D341Med (cell line): ENCODE data around the gene TSC22D3.
"Not testable (repeated sequence)": the region's sequence is repeated elsewhere in the genome, so short reads cannot be mapped to it uniquely, and the experiment has no call there.

Experiments
- DNase-seq: peaks from one replicate; pipeline ENCODE4 v3.0.0; 2012; ENCODE audit warnings: low spot score

The TSC22D3 gene

DNA sequence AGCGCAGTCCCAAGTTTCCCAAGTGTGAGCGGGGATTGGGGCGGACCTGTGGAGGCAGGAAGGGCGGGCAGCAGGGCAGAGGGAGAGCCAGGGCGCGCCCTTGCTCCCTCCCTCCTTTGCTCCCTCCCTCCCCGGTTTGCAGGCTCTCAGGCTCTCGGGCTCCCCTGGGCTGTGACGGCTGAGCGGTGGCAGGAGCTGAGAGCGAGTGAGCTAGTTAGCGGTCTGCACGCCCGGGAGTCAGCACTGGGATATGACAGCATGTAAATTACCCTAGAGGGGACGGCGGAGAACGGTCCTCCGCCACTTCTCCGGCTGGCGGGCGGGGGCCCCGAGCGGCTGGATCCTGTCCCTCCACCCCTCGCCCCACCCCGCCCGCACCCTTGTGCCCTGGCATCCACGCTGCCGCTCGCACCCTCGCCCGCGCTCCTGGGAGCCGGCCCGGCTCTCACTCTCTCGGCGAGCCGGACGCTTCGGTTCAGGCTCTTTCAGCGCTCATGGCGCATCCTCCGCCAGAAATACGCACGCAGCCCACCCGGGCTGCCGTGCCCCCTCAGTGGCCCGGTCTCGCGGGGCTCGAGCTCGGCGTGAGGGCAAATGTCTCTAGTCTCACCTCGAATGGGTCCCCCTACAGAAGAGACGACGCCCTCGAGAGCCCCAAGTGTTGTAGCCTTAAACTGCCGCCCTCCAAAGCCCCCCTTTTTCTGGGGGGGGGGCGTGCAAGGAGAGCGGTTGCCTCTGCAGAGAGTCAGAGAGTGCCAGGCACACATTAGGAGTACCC, at the start of gene TSC22D3:
TSC22D3 (minus strand) TSS at position 54 of the 778 bp plus-strand sequence. CDS start 368 bp downstream, outside the sequence.
- DNase-seq: peak; percentile 62

DNA sequence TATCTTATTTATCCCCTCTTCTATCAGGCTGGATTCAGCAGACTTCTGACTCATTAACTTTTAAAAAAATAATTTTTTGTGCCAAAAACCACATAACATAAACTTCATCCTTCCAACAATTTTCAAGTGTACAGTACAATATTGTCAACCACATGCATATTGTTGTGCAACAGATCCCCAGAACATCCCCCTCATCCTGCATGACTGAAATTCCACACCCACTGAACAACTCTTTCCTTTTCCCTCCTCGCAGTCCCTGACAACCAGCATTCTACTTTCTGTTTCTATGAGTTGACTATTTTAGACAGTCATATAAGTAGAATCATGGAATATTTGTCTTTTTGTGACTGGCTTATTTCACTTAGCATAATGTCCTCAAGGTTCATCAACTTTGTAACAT, 47.9 kb upstream of the TSC22D3 start:
- DNase-seq: no peak

DNA sequence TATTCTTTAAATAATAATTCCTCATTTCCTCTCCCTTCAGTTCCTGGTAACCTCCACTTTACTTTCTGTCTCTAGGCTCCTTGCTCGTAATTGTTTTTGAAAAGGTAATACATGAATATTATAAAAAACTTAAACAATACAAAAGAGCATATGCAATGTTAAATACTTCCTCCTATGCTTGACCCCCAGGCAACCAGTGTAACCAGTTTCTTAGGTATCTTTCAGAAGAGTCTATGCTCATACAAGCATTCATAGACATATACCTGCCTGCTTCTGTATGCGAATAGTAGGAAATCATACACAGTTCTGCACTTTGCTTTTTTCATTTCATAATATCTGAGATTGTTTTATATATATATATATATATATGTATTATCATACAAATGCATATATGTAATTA, 47.5 kb upstream of the TSC22D3 start:
- no peak for DNase-seq

DNA sequence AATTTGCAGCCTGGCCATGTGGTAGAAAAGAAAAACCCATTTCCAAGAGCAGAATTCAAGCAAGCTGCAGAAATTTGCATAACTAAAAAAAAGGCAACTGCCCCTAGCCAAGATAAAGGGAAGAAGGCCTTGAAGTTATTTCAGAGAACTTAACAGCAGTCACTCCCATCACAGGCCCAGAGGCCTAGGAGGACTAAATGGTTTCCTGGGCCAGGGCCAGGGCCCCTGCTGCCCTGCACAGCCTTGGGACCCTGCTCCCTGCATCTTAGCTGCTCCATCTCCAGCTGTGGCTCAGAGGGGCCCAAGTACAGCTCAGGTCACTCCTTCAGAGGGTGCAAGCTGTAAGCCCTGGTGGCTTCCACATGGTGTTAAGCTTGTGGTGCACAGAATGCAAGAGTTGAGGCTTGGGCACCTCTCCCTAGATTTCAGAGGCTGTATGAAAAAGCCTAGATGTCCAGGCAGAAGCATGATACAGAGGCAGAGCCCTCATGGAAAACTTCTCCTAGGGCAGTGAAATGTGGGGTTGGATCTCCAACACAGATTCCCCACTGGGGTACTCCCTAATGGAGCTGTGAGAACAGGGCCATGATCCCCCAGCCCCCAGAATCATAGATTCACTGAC, 43.4 kb upstream of the TSC22D3 start:
- no peak for DNase-seq

DNA sequence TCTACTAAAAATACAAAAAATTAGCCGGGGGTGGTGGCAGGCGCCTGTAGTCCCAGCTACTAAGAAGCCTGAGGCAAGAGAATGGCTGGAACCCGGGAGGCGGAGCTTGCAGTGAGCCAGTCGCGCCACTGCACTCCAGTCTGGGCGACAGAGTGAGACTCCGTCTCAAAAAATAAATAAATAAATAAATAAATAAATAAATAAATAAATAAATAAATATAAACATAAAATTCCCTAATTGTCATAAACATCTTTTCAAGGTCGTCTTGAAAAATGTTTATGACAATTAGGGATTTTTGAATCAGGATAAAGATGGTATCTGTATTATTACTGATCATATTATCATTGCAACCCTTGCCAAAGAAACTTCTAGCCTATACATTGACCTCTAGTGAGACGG, 34.5 kb upstream of the TSC22D3 start:
- DNase-seq: not testable (repeated sequence)

DNA sequence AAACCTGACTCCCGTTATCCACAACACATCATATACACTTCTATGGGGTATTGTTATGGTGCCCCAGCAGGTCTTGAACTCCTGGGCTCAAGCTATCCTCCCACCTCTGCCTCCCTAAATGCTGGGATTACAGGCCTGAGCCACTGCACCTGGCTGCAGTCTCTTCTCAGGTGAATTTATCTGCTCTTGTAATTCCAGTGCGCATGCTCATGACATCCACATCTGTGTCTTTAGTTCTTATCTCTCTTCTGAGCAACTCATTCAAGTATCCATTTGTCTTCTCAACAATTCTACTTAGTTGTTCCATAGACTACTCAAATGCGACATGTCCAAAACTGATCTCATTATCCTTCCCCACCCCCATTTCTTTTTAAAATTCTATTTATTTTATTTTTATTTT, 29.6 kb upstream of the TSC22D3 start:
- no peak for DNase-seq

DNA sequence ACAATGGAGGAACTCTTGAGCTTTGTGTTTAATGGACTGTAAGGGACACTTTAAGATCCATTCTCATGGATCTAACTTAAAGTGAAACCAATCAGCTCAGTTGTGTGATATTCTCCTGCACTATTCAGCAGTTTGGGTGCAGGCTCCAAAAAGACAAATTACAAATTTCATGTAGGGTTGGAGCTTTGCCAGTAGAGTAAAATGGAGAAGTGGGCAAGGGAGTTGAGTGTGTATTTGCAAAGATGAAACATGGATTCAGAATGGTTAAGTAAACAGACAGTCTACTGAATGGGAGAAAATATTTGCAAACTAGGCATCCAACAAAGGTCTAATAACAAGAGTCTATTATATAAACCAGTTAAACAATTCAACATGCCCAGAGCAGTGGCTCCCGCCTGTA, 28.8 kb upstream of the TSC22D3 start:
- no peak for DNase-seq

DNA sequence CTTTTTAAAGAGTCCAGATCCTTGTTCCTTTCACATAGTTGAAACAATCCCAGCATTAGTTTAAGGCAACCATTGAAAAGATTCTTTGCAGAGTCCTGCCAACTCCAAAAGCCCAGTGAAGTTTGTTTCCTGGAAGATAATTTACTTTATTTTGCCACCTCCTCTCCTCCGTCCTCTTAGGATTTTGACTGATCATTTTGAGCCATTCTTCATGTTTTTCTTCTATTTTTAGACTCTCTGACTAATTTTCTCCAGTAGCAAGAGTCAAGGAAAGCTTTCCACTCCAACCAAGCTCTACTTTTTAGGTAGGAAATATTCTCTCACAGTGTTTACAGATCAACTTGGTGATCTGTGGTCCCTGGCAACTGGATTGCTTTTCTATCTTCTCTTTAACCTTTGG, 12.2 kb upstream of the TSC22D3 start:
- DNase-seq: no peak

DNA sequence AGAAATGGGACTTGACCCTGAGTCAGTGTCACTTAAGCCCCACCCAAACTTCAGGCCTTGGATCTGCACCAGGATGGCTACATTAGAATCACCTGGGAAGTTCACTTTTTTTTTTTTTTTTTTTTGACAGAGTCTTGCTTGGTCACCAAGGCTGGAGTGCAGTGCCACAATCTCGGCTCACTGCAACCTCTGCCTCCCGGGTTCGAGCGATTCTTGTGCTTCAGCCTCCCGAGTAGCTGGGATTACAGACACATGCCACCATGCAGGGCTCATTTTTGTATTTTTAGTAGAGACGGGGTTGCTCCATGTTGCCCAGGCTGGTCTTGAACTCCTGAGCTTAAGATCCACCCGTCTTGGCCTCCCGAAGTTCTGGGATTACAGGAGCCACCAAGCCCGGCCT, 4.9 kb upstream of the TSC22D3 start:
- DNase-seq: no peak

DNA sequence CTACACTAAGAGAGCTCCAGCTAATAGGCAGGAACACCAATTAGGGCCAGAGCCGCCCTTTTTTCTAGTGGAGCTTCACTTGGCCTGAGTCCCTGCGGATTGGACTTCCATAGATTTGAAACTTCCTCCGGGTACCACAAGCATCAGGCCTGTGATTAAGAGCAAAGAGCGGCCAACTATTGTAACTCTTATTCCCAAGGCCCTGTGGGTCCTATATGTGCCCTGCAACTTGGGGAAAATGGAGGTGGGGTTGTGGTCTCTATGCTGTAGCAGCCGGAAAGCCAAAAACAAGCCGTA, 1.9 kb upstream of the TSC22D3 start, which contains the start of gene NCBP2L:
NCBP2L (plus strand) TSS at position 198 of the 297 bp plus-strand sequence. CDS start 16,488 bp downstream, outside the sequence.
- no peak for DNase-seq

DNA sequence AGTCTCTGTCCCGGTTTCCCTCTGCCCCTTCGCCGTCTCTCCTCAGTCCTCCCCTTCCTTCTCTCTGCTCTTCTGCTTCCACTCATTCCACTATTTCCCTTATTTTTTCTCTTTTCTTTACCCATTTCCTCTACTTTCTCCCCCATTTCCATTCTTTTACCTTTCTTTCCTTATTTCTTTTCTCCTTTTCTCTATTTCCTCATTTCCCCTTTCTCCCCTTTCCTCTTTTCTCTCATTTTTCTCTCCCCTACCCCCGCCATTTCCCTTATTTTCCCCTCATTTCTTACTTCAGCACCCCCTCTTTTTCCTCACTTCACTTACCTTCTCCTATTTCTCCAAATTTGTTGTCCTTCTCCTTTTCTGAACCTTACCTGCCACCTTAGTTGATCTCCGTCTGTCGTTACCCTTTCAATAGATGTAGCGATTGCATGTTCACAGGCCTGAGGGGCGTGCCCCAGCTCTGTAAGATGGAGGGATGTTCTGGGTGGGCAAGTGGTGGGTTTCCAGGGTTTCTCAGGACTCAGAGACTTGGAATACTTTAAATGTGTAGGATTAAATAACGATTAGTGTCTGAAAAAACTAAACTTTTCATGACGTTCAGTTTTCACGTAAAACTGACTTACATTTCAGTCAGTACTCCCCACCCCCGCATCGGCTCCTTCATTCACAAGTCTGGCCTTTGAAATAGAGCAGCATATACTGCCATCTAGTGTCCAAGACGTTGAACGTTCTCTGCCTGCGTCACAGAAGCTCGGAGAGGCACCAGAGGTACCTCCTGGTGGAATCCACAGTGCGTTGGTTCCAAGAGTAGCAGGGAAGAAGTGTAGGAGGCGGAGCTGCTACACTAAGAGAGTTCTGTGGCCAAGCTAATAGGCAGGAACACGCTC, 1.3 kb upstream of the TSC22D3 start:
- peak; percentile 68 for DNase-seq

DNA sequence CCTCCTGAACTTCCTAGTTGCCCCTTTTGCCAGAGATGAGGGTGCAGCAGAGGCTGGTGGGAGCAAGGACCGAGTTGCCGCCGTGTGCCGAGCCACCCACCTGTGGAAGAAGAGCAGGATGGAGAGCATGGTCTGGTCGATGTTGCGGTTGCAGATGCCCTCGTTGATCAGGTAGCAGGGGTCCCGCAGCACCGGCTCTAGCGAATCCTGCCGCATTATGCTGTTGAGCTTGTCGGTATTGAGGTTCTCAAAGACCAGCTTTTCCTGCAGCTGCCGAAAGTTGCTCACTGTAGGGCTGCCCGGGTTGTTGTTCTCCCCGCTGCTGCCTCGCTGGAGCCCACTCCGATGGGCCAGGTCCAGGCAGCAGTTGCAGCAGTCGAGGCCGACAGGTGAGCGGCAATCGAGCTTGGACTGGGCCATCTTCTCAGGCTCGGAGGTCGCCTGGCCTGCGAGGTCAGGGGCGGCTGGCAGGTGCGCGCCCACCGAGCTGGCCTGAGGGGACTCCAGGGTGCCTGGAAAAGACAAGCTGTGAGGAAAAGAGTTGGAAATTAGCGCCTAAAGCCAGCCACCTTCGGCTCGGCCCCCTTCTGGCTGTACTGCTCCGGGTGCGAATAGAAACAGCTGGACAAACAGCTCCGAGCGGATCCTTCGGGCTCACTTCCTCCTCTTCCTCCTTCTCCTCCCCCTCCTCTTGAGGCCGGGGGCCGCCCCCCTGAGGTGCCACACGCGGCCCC, 420 bp downstream of the TSC22D3 start:
- DNase-seq: peak; percentile 20

DNA sequence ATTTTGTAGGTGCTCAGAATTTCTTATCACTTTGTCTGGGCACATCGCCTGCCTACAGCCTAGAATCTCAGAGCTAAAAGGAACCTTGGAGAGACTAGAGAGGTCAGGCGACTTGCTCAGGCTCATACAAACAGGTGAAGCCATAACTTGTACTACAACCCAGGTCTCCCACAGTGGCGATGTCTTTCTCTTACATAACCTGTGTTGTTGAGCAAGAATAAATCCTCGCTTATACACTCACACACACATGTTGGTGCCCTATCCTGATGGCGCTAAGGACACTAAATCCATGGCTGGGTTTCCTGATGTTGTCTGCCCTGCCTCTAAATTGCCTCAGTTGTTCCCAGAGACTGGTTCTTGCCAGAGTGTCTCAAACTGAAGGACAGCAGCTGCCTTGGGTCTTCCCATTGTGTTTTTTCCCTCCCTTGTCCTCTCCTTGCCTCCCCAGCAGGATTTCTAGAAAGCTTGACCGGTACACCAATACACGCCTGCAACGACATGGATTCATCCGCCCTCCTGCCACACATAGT, 1.6 kb downstream of the TSC22D3 start:
- DNase-seq: no peak

DNA sequence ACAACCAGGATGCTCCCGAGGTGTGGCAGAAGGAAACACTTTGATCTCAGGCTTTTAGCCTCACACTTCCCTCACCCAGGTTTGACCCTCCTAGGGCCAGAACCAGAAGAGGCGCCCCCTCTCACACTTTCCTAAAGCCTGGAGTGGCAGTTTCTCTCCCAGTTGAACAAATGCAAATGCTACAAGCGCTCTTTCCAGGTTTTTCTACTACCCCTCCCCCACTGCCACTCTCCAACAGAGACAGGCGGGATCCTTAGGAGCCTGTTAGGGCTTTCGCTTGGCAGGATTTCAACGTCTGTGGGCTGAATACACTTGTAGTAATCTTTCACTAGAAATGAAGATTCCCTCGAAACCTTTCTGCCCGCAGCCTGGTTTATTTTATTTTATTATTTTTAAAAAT, 2.4 kb downstream of the TSC22D3 start:
- DNase-seq: no peak

DNA sequence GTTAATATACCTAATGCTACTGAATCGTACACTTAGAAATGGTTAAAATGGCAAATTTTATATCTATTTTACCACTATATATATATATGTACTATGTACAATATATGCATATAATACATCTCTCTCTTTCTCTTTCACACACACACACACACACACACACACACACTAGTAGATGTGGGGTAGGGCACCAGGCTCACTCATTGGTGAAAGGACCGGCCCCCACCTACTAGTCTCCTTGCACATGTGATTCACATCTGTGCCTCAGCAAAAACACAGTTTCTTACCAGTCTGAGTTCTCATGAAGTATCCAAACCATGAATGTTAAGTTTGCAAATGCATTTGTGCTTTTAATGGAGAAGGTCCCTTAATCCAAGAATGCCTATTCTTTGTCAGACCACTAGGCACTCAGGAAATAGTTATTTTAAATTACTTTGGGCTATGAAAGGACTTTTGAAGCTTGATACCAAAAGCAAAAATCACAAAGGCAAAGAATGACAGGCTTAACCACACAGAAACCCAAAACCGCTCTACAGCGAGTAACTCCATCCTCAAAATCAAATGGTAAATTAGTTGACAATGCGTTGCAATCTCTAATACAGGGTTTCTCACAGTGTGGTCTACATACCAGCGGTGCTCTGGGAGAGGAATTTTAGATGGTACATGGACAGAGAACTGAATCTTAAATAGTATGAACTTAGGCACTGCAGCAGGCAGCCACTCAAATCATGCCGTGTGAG, 5.8 kb downstream of the TSC22D3 start:
- DNase-seq: no peak

DNA sequence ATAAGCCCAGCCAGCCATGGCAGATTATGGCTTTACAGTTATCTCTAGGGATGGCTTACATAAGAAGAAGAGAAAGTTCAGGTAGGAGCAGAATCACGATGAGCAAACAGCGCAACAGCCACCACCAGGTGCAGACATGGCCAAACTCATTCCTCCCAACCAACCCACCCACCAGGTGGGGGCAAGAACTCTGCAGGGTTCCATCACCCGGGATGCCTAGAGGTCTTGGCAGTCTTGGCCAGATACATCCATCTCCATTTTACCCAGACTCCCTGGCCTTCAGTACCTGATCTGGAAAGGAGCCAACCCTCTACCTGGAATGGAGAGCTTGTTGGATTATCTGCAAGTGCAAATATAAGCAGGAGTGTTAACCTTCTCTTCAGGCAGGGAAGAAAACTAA, 7.5 kb downstream of the TSC22D3 start:
- DNase-seq: no peak

DNA sequence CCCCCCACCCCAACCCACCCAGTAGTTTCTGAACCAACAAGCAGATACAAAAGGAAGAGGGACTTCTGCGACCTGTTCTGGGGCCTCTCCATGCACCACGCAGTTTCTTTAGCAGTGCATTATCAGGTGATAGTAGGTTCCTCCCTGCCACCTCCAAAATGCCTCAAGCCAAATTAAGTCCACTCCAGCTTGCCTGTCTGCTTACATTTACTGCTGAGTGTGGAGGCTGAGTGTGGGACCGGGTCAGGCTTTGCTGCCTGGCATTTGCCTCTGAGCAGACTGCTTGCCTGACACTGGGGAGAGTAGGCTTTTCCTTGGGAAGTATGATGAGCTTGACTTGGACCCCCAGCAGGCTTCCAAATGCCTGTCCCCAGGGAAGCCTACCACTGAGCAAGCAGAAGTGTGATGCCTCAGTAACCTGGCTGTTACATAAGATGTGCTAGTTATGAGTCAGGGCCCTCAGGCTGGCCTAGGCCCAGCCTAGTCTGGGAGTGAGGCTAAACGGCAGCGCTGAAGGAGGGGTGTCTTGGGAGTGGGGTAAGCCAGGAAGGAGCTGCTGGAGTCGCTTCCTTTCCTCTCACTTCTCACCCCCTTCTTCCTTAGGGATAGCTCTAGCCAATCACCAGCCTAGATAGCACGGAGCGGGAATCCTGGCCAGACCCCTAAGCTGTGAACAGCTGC, 9.0 kb downstream of the TSC22D3 start:
- no peak for DNase-seq

DNA sequence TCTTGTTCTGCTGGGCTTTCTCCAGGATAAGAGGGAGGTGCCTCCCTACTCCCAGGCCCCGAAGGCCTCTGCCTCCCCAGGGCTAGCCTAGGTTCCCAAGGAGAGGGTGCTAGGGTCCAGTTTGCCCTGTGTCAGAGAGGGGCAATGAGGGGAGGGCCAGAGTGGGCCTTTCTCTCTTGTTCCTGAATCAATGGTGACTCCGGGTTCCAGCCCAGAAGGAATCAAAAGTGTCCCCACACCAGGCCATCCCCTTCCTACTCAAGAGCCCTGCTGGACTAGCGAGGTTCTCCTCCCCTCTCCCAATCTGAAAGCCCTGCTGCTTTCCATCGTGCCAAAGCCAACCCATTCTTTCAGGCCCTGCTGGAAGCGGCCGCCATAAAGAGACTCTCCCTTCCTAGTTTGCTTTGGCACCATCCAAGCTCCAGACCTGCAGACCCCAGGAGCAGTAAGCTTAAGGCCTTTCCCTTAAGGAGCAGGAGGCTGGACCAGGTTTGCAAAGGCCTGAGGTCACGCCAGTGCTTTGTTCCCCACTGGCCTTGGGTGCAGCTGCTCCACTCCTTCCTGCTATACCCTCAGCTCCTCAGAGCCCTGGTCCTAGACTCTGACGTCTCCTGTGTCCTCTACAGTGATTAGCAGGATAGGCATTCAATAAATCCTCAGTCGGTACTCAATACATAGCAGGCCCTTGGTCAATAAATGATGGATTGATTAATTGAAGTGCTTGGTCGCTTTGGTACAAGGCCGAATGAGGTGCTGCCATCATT, 10.6 kb downstream of the TSC22D3 start:
- no peak for DNase-seq

DNA sequence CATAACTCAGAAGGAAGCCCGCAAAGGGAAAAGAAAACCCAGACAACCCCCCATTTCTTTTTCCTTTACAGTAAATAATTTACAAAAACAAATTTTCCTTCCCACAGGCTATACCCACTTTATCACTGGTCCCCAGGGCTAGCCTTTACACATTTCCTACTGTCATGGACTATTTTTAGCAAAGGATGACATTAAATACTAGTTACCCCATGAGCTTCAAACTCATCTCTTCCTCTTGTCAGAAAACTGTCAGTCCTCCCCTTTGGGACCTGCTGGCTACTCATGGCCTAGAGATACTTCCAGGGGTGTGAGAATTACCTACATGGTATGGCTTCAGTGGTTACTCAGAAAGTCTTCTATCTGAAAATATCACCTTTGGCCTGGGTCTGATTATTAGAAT, 11.9 kb downstream of the TSC22D3 start:
- no peak for DNase-seq
